GM18873 (cell line): Measurements from ENCODE around the gene EEF2KMT.
"Not testable (repeated sequence)": the region's sequence is repeated elsewhere in the genome, so short reads cannot be mapped to it uniquely, and the experiment has no call there.

Experiments used
- ATAC-seq: cut with Tn5 transposase; IDR thresholded peaks from one replicate; pipeline ENCODE4 v1.9.1; 2021; ENCODE audit warnings: mild to moderate bottlenecking, moderate library complexity, moderate number of reproducible peaks; ENCODE audit not compliant: unreplicated experiment, low FRiP score

EEF2KMT gene

DNA sequence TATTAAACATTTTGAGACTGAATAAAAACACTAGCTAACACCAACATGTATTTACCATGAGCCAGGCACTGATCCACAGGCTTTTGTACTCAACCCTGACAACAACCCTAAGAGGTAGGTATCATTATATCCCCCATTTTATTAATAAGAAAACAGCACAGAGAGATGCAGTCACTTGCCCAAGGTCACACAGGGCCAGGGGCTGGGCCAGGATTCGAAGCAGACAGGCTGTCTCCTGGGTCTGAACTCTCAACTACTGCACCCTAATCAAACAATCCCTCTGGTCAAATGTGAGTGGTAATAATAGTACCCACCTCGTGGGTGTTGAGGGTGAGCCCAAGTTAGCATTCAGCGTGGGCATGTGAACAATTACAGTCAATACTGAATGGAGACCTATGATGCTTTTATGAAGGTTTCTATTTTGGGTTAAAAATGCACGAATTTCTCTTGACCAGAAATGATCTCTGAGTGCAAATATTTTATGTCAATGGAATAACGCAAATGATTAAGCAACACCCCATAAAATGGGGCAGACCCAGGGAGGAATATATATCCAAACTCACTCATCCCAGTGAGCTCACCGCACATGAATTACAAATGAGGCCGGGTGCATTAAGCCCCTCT, 1.0 kb downstream of the EEF2KMT start:
- ATAC-seq: not testable (repeated sequence)

DNA sequence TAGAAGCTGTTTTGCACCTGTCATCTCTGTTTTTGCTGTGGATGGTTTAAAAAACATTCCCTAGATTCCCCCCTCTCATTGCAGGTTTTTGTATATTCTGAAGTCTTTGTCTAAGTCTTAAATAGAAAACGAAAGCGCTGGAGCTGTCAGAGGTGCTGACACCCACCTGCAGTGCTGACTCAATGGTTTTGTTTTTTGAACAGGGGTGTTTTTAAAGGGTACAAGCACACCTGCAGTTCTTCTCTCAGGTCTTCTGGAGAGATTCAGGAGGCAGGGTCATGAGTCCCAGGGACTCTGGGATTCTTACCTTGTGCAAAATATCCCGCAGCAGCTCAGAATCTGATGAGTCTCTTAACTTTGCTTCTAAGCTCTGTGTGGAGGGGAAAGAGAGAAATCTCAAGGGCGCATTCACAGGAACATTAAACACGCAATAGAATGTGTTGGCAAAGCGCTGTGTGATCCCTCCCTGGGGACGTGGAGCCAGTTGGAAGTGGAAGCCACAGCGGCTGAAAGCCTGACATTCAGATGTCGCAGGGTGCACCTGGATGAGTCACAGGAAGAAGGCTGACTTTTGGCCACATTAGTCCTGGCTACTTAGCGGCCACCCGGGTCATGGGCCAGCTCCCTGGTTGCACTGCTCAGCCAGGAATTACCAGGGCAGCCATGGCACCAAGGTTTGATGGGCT, 2.3 kb downstream of the EEF2KMT start:
- not testable (repeated sequence) for ATAC-seq

DNA sequence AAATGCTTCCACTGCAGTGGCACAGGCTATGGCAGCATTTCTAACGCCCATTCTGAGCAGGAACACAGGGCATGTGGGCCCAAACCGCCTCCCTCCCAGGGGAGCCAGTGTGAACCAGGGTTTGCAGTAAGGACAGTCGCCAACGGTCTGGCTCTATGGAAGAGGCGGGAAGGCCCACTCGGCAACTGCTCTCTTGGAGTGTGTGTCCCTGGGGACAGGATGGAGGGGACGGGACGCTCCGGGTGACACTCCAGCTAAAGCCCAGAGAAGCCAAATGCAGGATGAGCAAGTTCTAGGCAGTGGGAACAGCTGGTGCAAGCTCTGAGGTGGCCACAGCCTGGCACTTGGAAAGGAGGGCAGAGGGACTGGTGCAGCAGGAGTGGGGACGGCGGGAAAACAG, 3.8 kb downstream of the EEF2KMT start:
- ATAC-seq: not testable (repeated sequence)

DNA sequence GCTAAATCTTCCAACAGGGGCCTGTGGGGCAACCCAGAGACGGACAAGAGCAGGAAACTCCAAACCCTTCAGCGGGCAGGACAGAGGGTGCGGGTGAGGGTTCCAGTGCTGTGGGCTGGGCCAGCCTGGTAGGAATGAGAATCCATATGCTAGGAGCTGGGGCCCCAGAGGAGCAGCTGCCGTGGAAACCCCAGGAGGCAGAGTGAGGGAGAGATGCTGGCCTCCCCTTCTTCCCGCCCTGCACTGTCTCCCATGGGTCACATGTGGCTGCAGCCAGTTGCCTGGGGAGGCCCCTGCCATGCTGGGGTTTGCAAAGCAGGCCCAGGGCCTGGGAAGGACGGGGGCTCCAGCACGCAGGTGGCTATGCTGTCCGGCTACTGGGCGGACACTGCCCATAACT, 4.5 kb downstream of the EEF2KMT start:
- not testable (repeated sequence) for ATAC-seq

DNA sequence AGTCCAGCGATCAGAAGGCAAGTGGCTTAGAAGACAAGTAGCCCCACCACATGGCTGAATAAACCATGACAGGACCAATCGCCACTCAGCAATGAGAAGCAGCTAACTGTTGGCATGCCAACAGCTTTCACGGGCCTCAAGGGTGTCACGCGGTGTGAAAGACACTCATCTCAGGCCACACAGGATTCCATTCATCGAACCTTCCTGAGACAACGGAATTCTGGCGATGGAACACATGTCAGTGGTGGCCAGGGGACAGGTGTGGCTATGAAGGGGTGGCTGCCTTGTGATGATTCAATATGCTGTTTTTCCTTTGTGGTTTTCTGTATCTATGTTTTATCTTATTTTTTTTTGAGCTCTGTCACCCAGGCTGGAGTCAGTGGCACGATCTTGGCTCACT, 7.0 kb downstream of the EEF2KMT start:
- not testable (repeated sequence) for ATAC-seq

DNA sequence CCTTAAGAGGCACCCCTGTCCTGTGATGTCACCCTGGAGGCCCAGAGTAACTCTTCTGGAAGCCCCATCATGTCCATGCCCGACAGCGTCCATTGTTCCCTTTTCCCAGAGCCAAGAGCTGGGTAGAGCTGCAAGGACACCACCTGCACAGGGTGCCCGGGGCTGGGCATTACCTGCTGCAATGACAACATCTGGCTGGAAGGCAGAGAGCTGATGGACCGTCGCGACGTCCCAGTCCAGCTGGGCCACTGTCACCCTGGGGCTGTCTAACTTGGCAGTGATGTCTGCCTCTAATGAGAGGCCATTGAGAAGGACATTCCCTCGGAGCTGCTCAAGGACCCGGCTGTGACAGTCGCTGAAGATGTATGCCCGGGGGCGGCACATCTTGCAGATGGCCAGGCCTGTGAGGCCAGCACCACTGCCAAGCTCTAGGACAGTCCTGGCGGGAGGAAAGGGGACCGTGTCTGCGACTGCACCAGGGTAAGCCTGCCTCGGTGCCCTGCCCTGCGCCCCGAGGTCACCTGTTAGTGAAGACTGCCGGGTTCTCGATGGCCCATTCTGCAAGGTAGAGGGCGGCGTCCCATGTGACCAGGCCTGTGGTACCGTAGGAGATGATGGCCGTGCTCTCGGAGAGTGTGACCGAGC, 7.6 kb downstream of the EEF2KMT start:
- ATAC-seq: not testable (repeated sequence)

DNA sequence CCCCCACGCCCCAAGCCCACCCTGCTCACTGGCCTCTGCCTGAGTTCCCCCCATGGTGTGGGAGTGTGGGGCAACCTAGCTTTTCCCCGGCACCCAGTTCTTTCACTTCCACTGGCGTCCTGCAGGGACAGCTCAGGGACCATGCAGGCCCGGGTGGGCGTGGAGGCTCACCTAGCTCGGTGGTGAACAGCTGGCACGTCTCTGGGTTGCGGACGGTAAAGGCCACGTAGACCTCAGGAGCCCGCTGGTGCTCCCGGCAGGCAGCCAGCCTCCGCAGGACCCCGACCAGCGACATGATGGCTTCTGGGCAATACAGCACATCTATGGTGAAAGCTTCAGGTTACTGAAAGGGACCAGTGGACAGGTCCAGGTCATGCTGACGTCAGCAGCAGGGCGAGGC, 8.7 kb downstream of the EEF2KMT start:
- ATAC-seq: not testable (repeated sequence)

DNA sequence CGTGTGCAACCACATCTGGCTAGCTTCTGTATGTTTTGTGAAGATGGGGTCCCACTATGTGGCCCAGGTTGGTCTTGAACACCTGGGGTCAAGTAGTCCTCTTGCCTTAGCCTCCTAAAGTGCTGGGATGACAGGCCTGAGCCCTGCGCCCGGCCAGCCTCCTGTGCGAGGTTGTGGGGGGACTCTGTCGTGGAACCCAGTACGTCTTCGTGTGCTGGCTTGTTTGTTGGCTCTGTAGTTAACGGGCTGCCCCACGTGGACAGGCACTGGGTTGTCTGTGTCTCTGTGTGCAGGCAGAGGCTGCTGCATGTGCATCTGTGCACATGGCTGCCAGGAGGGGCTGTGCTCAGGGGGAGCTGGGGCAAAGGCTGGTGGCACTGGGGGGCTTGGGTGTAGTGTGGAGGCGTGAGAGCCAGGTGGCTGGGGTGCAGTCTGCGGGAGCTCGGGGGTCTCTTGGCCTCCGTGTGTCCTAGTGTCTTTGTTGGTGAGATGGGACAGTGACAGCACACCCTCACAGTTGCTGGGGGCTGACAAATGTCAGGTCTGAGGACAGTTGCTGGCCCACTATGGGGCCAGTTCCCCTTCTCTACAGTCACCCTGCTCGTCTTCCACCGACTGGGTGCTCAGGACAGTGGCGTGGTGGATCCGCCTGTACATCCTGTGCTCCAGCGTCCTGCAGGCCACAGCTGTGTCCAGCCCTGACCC, 9.4 kb downstream of the EEF2KMT start:
- ATAC-seq: not testable (repeated sequence)

DNA sequence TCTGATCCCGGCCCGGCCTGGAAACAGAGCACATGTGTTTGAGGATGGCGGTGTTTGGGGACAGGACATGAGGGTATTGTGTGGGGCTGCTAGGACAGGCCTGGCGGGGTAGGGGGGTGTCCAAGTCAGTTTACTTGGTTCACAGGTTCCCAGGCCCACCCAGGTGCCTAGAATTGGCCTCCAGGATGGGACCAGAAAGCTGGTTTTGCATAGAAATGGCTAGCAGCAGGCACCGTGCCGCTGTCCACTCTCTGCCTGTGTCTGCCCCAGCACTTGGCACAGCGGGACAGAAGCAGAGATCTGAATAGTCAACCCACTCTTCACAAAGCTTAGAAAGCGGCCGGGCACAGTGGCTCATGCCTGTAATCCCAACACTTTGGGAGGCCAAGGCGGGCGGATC, 11.9 kb downstream of the EEF2KMT start:
- not testable (repeated sequence) for ATAC-seq

DNA sequence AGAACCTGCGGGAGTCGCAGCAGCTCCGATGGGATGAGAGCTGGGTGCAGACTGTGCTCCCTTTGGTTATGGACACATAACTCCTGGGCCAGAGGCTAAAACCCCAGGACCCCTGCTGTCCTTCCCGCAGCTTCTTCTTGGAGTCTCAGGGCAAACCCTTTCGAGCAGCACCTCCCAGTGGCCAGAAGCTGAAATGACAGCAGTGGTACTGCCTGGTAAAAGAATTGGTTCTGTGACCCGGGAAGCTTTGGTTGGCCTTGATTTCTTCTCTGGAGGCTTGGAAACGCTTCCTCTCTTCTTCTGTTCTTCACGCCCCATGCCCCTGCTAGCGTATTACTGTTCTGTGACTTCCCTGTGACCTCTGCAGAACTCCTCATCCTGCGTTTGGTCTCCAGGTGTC, 12.8 kb downstream of the EEF2KMT start:
- not testable (repeated sequence) for ATAC-seq

DNA sequence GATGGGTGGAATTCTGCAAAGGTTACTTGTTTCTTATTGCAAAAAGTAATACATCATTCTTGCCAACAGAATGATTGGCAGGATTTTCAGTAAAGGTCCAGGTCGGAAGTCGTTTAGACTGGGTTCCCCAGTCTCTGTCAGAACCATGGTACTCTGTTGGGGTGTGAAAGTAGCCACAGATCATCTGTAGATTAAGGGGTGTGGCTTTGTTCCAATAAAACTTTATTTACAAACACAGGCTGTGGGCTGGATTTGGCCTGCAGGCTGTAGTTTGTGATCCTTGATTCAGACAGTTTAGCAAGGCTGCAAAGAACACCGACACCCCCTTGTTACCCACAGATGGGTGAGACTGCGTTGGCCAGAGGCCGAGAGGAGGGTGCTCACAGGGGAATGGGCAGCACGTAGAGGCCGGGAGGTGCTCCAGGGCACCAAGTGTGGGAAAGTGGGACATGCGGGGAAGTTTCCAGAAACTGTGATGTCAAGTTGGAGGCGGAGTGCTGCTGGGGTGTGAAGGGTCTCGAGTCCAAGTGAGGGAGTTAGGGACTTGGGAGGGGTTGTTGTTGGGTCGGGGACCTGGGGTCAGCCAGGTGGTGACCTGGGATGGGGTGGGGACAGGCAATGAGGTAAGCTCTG, 13.4 kb downstream of the EEF2KMT start:
- ATAC-seq: not testable (repeated sequence)

DNA sequence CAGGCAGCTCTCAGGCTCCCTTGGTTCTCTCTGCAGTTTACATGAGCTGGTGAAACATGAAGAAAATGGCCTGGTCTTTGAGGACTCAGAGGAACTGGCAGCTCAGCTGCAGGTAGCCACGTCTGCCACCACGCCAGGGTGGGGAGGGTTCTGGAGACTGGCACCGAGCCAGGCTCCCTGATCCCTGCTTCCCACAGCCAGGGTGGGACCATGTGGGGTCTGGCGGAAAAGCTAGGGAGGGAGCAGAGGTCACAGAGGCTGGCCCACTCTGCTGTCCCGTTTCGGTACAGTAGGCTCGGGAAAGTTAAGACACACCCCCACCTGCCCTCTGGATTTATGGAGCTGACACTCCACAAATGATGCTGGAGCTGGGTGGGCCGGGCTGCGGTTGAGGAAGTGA, 13.9 kb downstream of the EEF2KMT start:
- ATAC-seq: not testable (repeated sequence)

DNA sequence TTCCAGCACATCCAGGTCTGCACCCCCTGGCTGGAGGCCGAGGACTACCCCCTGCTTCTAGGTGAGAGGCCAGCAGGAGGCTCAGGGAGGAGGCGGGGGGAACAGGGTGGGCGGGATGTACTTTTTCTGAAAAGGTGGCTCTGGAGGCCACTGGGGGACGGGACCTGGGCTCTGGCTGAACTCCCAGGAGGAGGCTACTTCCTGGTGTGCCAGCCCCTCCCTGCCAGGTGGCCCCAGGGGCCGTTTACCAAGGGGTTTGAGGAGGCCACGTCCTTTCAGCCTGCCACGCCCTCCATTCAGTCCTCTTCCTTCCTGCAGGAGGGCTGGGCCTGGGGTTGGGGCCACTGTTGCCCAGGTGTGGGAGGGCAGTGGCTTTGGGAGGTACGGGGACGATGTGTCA, 16.6 kb downstream of the EEF2KMT start:
- not testable (repeated sequence) for ATAC-seq

DNA sequence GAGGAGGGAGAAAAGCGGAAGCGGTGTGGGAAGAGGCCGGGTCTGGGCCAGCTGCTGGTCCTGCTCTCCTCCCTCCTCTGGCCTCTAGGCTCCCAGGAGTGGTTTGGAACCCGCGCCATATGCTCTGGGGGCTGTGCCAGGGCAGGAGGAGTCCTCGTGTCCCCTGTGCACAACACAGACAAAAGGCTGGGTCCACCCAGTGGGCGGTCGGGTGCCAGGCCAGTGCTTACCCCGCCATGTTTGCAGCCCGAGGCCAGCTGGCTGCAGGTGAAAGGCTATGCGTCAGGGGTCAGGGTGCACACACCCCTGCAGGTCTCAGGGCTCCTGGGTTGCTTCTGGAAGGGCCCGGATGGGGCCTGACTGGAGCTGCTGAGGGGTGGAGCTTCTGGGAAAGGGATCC, 17.1 kb downstream of the EEF2KMT start:
- ATAC-seq: not testable (repeated sequence)

DNA sequence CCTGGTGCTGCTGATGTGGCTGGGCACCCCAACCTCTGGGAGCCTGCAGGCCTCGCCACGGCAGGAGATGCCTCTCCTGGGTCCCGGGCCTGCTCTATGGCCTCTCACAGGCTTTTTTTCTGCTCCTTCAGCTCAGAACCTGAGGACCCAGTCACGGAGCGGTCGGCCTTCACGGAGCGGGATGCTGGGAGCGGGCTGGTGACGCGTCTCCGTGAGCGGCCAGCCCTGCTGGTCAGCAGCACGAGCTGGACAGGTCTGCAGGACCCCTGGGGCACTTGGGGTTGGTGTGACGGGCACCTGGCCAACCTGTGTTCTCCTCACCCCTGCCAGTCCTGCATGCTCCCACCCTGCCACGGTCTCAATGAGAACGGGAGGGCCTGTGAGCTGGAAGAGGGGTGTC, 19.0 kb downstream of the EEF2KMT start:
- no peak for ATAC-seq

DNA sequence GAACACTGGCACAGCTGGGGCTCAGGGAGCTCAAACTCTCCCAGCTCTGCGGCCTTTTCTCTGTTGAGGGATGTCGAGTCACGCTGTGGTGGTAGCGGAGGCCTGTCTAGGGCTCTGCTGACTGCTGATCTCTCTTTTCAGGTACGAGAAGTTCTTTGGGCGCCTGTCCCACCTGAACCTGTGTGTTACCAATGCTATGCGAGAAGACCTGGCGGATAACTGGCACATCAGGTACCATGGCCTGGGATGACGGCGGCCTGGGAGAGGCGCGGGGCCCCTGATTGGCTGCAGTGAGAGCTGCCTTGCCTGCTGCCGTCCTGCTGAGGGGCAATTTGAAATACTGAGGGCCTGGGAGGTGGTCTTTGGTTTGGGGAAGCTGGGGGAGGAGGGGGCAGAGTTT, 20.3 kb downstream of the EEF2KMT start:
- ATAC-seq: no peak

DNA sequence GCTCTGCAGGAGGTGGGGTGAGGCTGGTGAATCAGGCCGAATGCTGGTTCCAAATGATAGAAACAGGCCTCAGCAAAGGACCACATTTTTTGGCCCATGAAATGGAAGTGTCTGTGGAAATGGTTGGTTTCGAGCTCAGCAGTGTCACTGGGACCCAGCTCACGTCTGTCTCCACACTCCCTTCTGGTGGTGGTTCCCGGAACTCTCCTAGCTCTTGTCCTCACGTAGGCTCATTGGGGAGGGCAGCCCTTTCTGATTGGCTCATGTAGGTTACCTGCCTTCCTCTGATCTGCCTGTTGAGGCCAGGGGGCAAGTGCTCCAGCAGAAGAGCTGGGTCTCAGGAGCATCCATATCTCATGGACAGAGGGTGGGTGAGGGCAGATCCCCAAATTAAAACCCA, 22.0 kb downstream of the EEF2KMT start:
- no peak for ATAC-seq

DNA sequence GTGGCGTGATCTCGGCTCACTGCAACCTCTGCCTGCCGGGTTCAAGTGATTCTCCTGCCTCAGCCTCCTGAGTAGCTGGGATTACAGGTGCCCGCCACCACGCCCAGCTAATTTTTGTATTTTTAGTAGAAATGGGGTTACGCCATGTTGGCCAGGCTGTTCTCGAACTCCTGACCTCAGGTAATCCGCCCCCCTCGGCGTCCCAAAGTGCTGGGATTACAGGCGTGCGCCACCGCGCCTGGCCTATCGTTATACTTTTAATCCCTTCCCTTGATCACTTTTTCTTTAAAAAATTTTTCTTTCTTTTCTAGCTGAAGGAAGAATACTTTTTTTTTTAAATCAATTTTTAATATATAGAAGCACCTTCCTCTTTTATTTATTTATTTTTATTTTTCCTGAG, 23.8 kb downstream of the EEF2KMT start:
- not testable (repeated sequence) for ATAC-seq

DNA sequence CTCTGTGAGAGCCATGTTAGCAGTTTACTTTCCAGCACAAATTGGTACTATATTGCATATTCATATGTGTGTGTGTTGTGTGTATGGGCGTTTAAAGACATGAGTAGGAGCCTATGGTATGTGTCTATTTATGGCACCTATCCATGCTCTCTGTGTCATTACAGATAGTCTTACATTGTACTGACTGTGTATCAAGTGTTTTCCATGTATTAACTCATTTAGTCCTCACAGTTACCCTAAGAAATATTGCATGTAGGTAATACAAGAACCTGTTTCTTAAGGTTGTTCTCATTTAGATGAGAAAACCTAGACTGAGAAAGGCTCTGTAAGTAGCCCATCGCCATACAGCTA, 24.3 kb downstream of the EEF2KMT start:
- ATAC-seq: no peak

DNA sequence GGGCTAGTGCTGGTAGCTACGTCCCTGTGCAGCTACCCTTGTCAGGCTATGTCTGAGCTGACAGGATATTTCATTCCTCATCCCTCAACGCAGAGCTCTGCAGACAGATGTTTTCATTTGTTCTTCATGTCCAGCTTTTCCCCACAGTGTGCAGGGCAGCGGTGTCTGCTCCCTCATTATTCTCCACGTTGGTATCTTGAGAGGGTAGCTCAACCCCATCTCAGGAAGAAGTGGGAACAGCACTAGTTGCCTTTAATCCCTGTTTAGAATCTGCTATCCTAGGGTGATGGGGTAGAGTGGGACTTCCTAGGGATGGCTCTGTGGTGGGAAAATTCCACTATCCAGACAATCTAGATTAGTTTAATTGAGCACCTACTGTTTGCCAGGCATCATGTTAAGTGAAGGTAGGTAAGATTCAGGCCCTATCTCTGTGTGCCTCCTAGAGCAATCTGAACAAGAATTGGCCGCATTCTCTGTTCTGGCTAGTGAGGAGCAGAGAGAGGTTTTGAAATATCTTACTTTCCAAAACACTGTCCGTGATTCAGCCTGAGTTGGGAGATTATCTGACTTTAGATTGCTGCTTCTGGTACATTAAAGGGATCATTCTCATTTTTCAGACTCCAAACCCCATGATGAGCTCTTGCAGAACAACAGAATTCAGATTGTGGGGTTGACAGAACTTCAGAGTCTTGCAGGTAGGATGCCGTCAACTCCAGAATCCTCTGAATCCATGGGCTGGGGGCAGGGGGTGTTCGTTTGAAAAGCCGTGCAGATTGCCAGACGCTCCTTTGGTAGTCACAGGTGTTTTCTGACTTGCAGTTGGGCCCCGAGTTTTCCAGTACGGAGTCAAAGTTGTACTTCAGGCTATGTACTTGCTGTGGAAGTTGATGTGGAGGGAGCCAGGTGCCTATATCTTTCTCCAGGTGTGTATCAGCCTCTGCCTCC, 25.0 kb downstream of the EEF2KMT start:
- ATAC-seq: no peak
